Keratinocyte (primary cell): ENCODE measurements around the gene PAX3. TPM values are rescaled to one million over a fixed set of nuclear protein-coding genes. Genes with fewer than 3 reads are reported as not detected.
A peak's percentile ranks its signal among the peaks of the same experiment; 100 is the strongest.

Source experiments
- DNase-seq: peaks from one replicate; pipeline ENCODE4 v3.0.0-alpha.2; 2011; ENCODE audit warnings: low read depth, missing footprints, low spot score
- FAIRE-seq: peaks from 2 replicates; lab custom pipeline; 2011; peaks lifted over from hg19 to GRCh38; lab: Jason Lieb, UNC
- H2AFZ ChIP-seq: 2 replicates; pipeline ENCODE4 v1.6.0; 2012; ENCODE audit warnings: low read length, control low read depth, inconsistent platforms; ENCODE audit not compliant: control insufficient read depth
- H3K27ac ChIP-seq: 2 replicates; pipeline ENCODE4 v1.5.1; 2011; ENCODE audit warnings: low read length; ENCODE audit not compliant: control insufficient read depth, insufficient read depth
- H3K27me3 ChIP-seq: 3 replicates; pipeline ENCODE4 v1.6.0; 2011; ENCODE audit warnings: low read length; ENCODE audit not compliant: control insufficient read depth, insufficient read depth; ENCODE audit errors: extremely low read depth
- H3K36me3 ChIP-seq, 2 experiments: 2 replicates in 1 of 2; 3 replicates in 1 of 2; pipeline ENCODE4 v1.5.1; 2011; ENCODE audit warnings: low read length in 2 of 2, mild to moderate bottlenecking in 1 of 2; ENCODE audit not compliant: control insufficient read depth in 2 of 2, insufficient read depth in 2 of 2; ENCODE audit errors: extremely low read depth in 1 of 2
- H3K4me1 ChIP-seq: 3 replicates; pipeline ENCODE4 v1.5.1; 2011; ENCODE audit warnings: low read length; ENCODE audit not compliant: control insufficient read depth, insufficient read depth; ENCODE audit errors: extremely low read depth
- H3K4me2 ChIP-seq: 3 replicates; pipeline ENCODE4 v1.6.0; 2011; ENCODE audit warnings: low read depth, low read length; ENCODE audit not compliant: control insufficient read depth, insufficient read depth; ENCODE audit errors: extremely low read depth
- H3K4me3 ChIP-seq, 3 experiments: fragments of 200-600 bp in 1 of 3; sonication (generic) in 1 of 3; 2 replicates in 2 of 3; 3 replicates in 1 of 3; pipeline ENCODE4 v1.5.1; 2011 to 2016; ENCODE audit warnings: low read length in 3 of 3, mild to moderate bottlenecking in 3 of 3, control low read depth in 2 of 3, inconsistent platforms in 1 of 3, low read depth in 1 of 3, mixed read lengths in 1 of 3, mixed run types in 1 of 3, moderate library complexity in 1 of 3; ENCODE audit not compliant: control insufficient read depth in 2 of 3, insufficient read depth in 2 of 3; ENCODE audit errors: extremely low read depth in 1 of 3
- H3K79me2 ChIP-seq: 2 replicates; pipeline ENCODE4 v1.6.0; 2012; ENCODE audit warnings: low read length; ENCODE audit not compliant: control insufficient read depth, insufficient read depth
- H3K9ac ChIP-seq: 3 replicates; pipeline ENCODE4 v1.6.0; 2011; ENCODE audit warnings: low read length; ENCODE audit not compliant: control insufficient read depth, insufficient read depth; ENCODE audit errors: extremely low read depth
- H3K9me1 ChIP-seq: 3 replicates; pipeline ENCODE4 v1.6.0; 2011; ENCODE audit warnings: low read length; ENCODE audit not compliant: control insufficient read depth, insufficient read depth; ENCODE audit errors: extremely low read depth
- H3K9me3 ChIP-seq: 2 replicates; pipeline ENCODE4 v1.5.1; 2012; ENCODE audit warnings: low read depth, low read length; ENCODE audit not compliant: control insufficient read depth
- H4K20me1 ChIP-seq: 3 replicates; pipeline ENCODE4 v1.6.0; 2011; ENCODE audit warnings: low read length; ENCODE audit not compliant: control insufficient read depth, insufficient read depth; ENCODE audit errors: extremely low read depth
- EZH2 ChIP-seq: IDR thresholded peaks from one replicate; pipeline ENCODE4 v1.6.1; 2012; ENCODE audit warnings: inconsistent platforms, mild to moderate bottlenecking, low read length, moderate library complexity
- dilution Hi-C: fragments of 300-500 bp; cut with MboI; formaldehyde crosslinking; loops from one replicate; pipeline ENCODE4 v1.7.0; 2020; ENCODE audit warnings: low sequenced_read_pairs; ENCODE audit not compliant: extremely low pct_ligation_motif_present
- polyA plus RNA-seq, 5 experiments: library from polyadenylated mRNA; depleted of rRNA in 3 of 5; stranded (reverse) in 3 of 5; stranded (forward) in 1 of 5; unstranded in 1 of 5; fragments of >200 nt; gene quantifications; 1 replicate in 1 of 5; 2 replicates in 3 of 5; 3 replicates in 1 of 5; pipeline versions ENCODE4 v1.2.1 to v1.2.3, GENCODE V29; 2011 to 2012; ENCODE audit warnings: missing spikeins in 2 of 5, low read depth in 1 of 5, low replicate concordance in 1 of 5
- TF ChIP-seq, protein P1 (sequence below), 3 experiments: IDR thresholded peaks in 1 of 3; conservative IDR thresholded peaks in 1 of 3; optimal IDR thresholded peaks in 1 of 3; 2 replicates in 2 of 3; 3 replicates in 1 of 3; pipeline versions ENCODE3 to v1.5.1; 2011; ENCODE audit warnings: low read length in 3 of 3, mild to moderate bottlenecking in 3 of 3, moderate library complexity in 2 of 3, control low read depth in 1 of 3, inconsistent platforms in 1 of 3; ENCODE audit not compliant: insufficient read depth in 2 of 3; ENCODE audit errors: extremely low read depth in 1 of 3

The PAX3 gene
- polyA plus RNA-seq, 1 donor (not counting 4 experiments of a cell fraction or from before 2014, with no cell fraction given) = not detected

DNA sequence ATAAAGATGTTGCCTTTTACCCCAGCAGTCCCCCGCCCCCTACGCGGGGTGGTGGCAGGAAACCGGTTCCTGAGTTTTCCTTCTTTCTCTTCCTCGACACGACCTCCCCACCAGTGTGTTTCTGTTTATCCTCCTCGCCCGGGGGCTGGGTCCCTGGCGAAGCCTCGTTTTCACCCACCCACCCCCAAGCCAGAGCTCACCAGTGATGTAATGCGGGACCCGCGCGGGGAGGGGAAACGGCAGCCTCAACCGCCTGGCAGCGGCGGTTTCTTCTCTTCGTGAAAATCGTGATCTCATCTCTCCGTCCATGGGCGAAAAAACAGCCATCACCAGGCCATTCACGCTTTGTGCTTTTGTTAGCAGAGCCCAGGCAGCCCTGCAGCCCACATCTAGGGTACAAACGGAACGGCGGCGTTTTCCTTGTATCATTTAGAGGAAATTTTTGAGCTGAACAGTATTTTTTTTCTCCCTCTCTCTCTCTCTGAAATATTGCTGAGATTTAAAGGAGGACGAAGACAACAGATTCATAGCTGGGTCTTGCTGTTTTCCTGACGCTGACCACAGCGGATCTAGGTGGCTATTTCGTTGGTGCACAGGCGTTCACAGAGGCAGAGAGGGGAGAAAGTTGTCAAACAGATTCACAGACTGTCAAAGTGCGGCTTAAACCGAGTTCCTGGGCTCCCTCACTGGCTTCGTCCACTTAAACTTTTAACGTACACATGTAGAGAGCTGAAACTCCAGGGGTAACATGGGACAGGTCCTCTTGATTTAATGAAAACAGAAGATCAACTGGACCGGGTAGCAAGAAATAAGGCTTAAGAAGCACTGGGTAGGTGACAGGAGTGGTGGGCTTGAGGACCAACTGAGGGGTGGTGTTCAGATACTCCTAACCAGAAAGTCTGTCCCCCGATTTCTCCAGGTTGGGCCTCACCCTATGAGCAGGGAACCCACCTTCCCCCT lies 21.9 kb upstream of the PAX3 start:
- H3K4me2 ChIP-seq = no peak overlapping the region
- peaks cover 37% of the 10 kb centered on the region for H3K27me3 ChIP-seq
- no peak for FAIRE-seq
- TF ChIP-seq, protein P1, sequence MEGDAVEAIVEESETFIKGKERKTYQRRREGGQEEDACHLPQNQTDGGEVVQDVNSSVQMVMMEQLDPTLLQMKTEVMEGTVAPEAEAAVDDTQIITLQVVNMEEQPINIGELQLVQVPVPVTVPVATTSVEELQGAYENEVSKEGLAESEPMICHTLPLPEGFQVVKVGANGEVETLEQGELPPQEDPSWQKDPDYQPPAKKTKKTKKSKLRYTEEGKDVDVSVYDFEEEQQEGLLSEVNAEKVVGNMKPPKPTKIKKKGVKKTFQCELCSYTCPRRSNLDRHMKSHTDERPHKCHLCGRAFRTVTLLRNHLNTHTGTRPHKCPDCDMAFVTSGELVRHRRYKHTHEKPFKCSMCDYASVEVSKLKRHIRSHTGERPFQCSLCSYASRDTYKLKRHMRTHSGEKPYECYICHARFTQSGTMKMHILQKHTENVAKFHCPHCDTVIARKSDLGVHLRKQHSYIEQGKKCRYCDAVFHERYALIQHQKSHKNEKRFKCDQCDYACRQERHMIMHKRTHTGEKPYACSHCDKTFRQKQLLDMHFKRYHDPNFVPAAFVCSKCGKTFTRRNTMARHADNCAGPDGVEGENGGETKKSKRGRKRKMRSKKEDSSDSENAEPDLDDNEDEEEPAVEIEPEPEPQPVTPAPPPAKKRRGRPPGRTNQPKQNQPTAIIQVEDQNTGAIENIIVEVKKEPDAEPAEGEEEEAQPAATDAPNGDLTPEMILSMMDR (optimal IDR thresholded peaks at IDR 0.05 in 1 of 3, IDR thresholded peaks at IDR 0.05 in 1 of 3, conservative IDR thresholded peaks at IDR 0.05 in 1 of 3; ENCODE audit: extremely low read depth in 1 of 3, insufficient read depth in 2 of 3, low read length in 3 of 3) = no peak
- no peak for TF ChIP-seq EZH2
- peaks cover 8% of the 10 kb centered on the region for H3K4me1 ChIP-seq
- H3K27ac ChIP-seq = no peak overlapping the region
- H3K9me3 ChIP-seq = no peaks in the 10 kb centered on the region
- no peak overlapping the region for H3K4me3 ChIP-seq
- H2AFZ ChIP-seq = no peak overlapping the region
- H4K20me1 ChIP-seq = peaks cover 2% of the 10 kb centered on the region
- H3K9me1 ChIP-seq = no peaks in the 10 kb centered on the region
- dilution Hi-C loops = no loop called here
- H3K9ac ChIP-seq = no peak overlapping the region
- DNase-seq = no peak
- no peaks in the 10 kb centered on the region for H3K36me3 ChIP-seq
- H3K79me2 ChIP-seq = no peaks in the 10 kb centered on the region

- DNase-seq = no peak
- dilution Hi-C loops = no loop called here
- TF ChIP-seq, protein P1 (optimal IDR thresholded peaks at IDR 0.05 in 1 of 3, IDR thresholded peaks at IDR 0.05 in 1 of 3, conservative IDR thresholded peaks at IDR 0.05 in 1 of 3; ENCODE audit: extremely low read depth in 1 of 3, insufficient read depth in 2 of 3, low read length in 3 of 3) = no peak
- peak; percentile 51 for TF ChIP-seq EZH2
- H3K27me3 ChIP-seq = peaks cover 44% of the 10 kb centered on the region
- H3K9me1 ChIP-seq = no peaks in the 10 kb centered on the region
- peak overlapping the region; percentile 59 for H3K4me2 ChIP-seq
- H3K4me1 ChIP-seq = peaks cover 8% of the 10 kb centered on the region
- H3K27ac ChIP-seq = no peak overlapping the region
- no peak for FAIRE-seq
- no peak overlapping the region for H2AFZ ChIP-seq
- no peaks in the 10 kb centered on the region for H3K36me3 ChIP-seq
- H3K79me2 ChIP-seq = no peaks in the 10 kb centered on the region
- no peak overlapping the region for H3K9ac ChIP-seq
- peak overlapping the region in 1 of 3 experiments; percentile 20 for H3K4me3 ChIP-seq
- no peaks in the 10 kb centered on the region for H3K9me3 ChIP-seq
- peaks cover 2% of the 10 kb centered on the region for H4K20me1 ChIP-seq
Observed at GRCh38 chr2:222319586-222320435, 21.0 kb upstream of the PAX3 start.
